GM21390 (cell line): ENCODE measurements around the gene CFDP1.

Experiments
- ATAC-seq: cut with Tn5 transposase; IDR thresholded peaks from one replicate; pipeline ENCODE4 v1.9.1; 2021; ENCODE audit not compliant: unreplicated experiment

Gene CFDP1

GRCh38 chr16:75415169-75415905 is 18.0 kb downstream of the CFDP1 start:
- ATAC-seq: no peak

GRCh38 chr16:75413951-75414350 is 19.4 kb downstream of the CFDP1 start:
- no peak for ATAC-seq

GRCh38 chr16:75406943-75407342 is 26.4 kb downstream of the CFDP1 start:
- no peak for ATAC-seq

- ATAC-seq: no peak
Measured at GRCh38 chr16:75402821-75403475, 30.4 kb downstream of the CFDP1 start.

GRCh38 chr16:75402159-75402820 is 31.0 kb downstream of the CFDP1 start:
- no peak for ATAC-seq

- ATAC-seq: no peak
Measured at GRCh38 chr16:75401691-75402090, 31.6 kb downstream of the CFDP1 start.

GRCh38 chr16:75398333-75398732 is 35.0 kb downstream of the CFDP1 start:
- ATAC-seq: no peak

- no peak for ATAC-seq
Measured at GRCh38 chr16:75394941-75395340, 38.4 kb downstream of the CFDP1 start.

GRCh38 chr16:75392906-75393305 is 40.4 kb downstream of the CFDP1 start:
- no peak for ATAC-seq

- ATAC-seq: no peak
Measured at GRCh38 chr16:75390926-75391653, 42.2 kb downstream of the CFDP1 start.

GRCh38 chr16:75389096-75389690 is 44.1 kb downstream of the CFDP1 start:
- no peak for ATAC-seq

GRCh38 chr16:75387951-75388350 is 45.4 kb downstream of the CFDP1 start:
- ATAC-seq: no peak

GRCh38 chr16:75385507-75386152 is 47.7 kb downstream of the CFDP1 start:
- no peak for ATAC-seq

GRCh38 chr16:75383141-75383540 is 50.2 kb downstream of the CFDP1 start:
- no peak for ATAC-seq

GRCh38 chr16:75382611-75383010 is 50.7 kb downstream of the CFDP1 start:
- no peak for ATAC-seq

GRCh38 chr16:75380870-75381269 is 52.4 kb downstream of the CFDP1 start:
- no peak for ATAC-seq

GRCh38 chr16:75379911-75380847 is 53.1 kb downstream of the CFDP1 start:
- ATAC-seq: peak; percentile 86

- ATAC-seq: peak; percentile 45
Measured at GRCh38 chr16:75379339-75379738, 54.0 kb downstream of the CFDP1 start.

- ATAC-seq: no peak
Measured at GRCh38 chr16:75378616-75379015, 54.7 kb downstream of the CFDP1 start.
